ENCODE measurements around the gene MYO18B. TPM values are rescaled to one million over a fixed set of nuclear protein-coding genes. Genes with fewer than 3 reads are reported as not detected.

MYO18B gene
- total and polyA plus RNA-seq, 2 donors (not counting 1 experiment from before 2014, with no cell fraction given) = 0.15 TPM; not detected in 1

GRCh38 chr22:25896098-25896497 is 154.1 kb downstream of the MYO18B start:
- Histone ChIP-seq H4K20me1 (ENCODE audit: control insufficient read depth, insufficient read depth, low read length, poor library complexity, severe bottlenecking) (no peaks in the 10 kb centered on the region), H3K27ac (ENCODE audit: low read length in 2 of 2) (no peak overlapping the region), H3K4me3 (ENCODE audit: control extremely low read depth in 1 of 5, extremely low read depth in 1 of 5, insufficient read depth in 1 of 5, low read depth in 2 of 5, low read length in 4 of 5) (no peak overlapping the region), H3K4me2 (replicated peaks; ENCODE audit: low read depth, low read length, poor library complexity, severe bottlenecking) (no peak overlapping the region), H3K9ac (ENCODE audit: low read length) (no peak overlapping the region), H3K9me3 (ENCODE audit: control extremely low read depth in 1 of 3, control insufficient read depth in 2 of 3, insufficient read depth in 1 of 3, low read length in 2 of 3) (no peaks in the 10 kb centered on the region), H3K4me1 (ENCODE audit: control insufficient read depth in 2 of 2, insufficient read depth in 2 of 2, low read length in 2 of 2) (no peaks in the 10 kb centered on the region), H3K36me3 (replicated peaks in 1 of 2; ENCODE audit: control extremely low read depth in 1 of 2, control insufficient read depth in 1 of 2, extremely low read depth in 1 of 2, insufficient read depth in 2 of 2, low read length in 1 of 2) (no peaks in the 10 kb centered on the region), H3K27me3 (replicated peaks in 1 of 4; ENCODE audit: control extremely low read depth in 1 of 4, control insufficient read depth in 3 of 4, insufficient read depth in 4 of 4, low read length in 3 of 4) (no peaks in the 10 kb centered on the region), H3K79me2 (ENCODE audit: control insufficient read depth, insufficient read depth, low read length) (no peaks in the 10 kb centered on the region), H2AFZ (ENCODE audit: insufficient read depth, low read depth, low read length, poor library complexity, severe bottlenecking) (no peak overlapping the region)
- H3K4me1 Mint-ChIP-seq = no peaks in the 10 kb centered on the region
- DNase-seq (no peak), ATAC-seq (ENCODE audit: low read depth) (no peak)
- intact Hi-C loops (cut with micrococcal nuclease) = loop anchor here (5.0 kb wide), 1 partner anchor 436 kb away; no protein-coding TSS in a partner anchor
- H3K27ac Mint-ChIP-seq = no peak overlapping the region
- WGBS (ENCODE audit: insufficient coverage) = 42% methylated on average over 2 of the region's 4 CpGs
- H3K9me3 Mint-ChIP-seq (ENCODE audit: insufficient read depth) = no peaks in the 10 kb centered on the region
- ChIA-PET CTCF (interaction anchor here (0.7 to 1.2 kb wide), 2 partner anchors 434 to 463 kb away, joined by 3 to 4 read pairs; no protein-coding TSS in a partner anchor), POLR2A (no interaction called here)
- H3K4me3 Mint-ChIP-seq = no peak overlapping the region
- peaks cover 27% of the 10 kb centered on the region for H3K27me3 Mint-ChIP-seq
- TF ChIP-seq CTCF (IDR thresholded peaks at IDR 0.05) (no peak), EZH2 (IDR thresholded peaks at IDR 0.05; ENCODE audit: borderline replicate concordance, insufficient read depth, low read depth, low read length, poor library complexity, severe bottlenecking) (no peak)

- H3K27me3 Mint-ChIP-seq = peaks cover 30% of the 10 kb centered on the region
- intact Hi-C loops (cut with micrococcal nuclease) = loop anchor here (5.0 kb wide), 1 partner anchor 436 kb away; no protein-coding TSS in a partner anchor
- no peaks in the 10 kb centered on the region for H3K27me3 ChIP-seq (replicated peaks in 1 of 4; ENCODE audit: control extremely low read depth in 1 of 4, control insufficient read depth in 3 of 4, insufficient read depth in 4 of 4, low read length in 3 of 4)
- no peak overlapping the region for H3K27ac Mint-ChIP-seq
- no peak overlapping the region for H3K4me2 ChIP-seq (replicated peaks; ENCODE audit: low read depth, low read length, poor library complexity, severe bottlenecking)
- H3K27ac ChIP-seq (ENCODE audit: low read length in 2 of 2) = no peak overlapping the region
- H3K9me3 ChIP-seq (ENCODE audit: control extremely low read depth in 1 of 3, control insufficient read depth in 2 of 3, insufficient read depth in 1 of 3, low read length in 2 of 3) = no peaks in the 10 kb centered on the region
- 74% methylated on average over 2 of the region's 2 CpGs for WGBS (ENCODE audit: insufficient coverage)
- no peaks in the 10 kb centered on the region for H3K36me3 ChIP-seq (replicated peaks in 1 of 2; ENCODE audit: control extremely low read depth in 1 of 2, control insufficient read depth in 1 of 2, extremely low read depth in 1 of 2, insufficient read depth in 2 of 2, low read length in 1 of 2)
- ATAC-seq (ENCODE audit: low read depth) = no peak
- H3K4me3 ChIP-seq (ENCODE audit: control extremely low read depth in 1 of 5, extremely low read depth in 1 of 5, insufficient read depth in 1 of 5, low read depth in 2 of 5, low read length in 4 of 5) = no peak overlapping the region
- H3K4me3 Mint-ChIP-seq = no peak overlapping the region
- no peaks in the 10 kb centered on the region for H3K9me3 Mint-ChIP-seq (ENCODE audit: insufficient read depth)
- ChIA-PET CTCF (interaction anchor here (1.2 kb wide), 1 partner anchor 462 kb away, joined by 4 read pairs; no protein-coding TSS in a partner anchor), POLR2A (no interaction called here)
- no peak overlapping the region for H2AFZ ChIP-seq (ENCODE audit: insufficient read depth, low read depth, low read length, poor library complexity, severe bottlenecking)
- no peaks in the 10 kb centered on the region for H3K79me2 ChIP-seq (ENCODE audit: control insufficient read depth, insufficient read depth, low read length)
- H3K4me1 ChIP-seq (ENCODE audit: control insufficient read depth in 2 of 2, insufficient read depth in 2 of 2, low read length in 2 of 2) = no peaks in the 10 kb centered on the region
- no peaks in the 10 kb centered on the region for H4K20me1 ChIP-seq (ENCODE audit: control insufficient read depth, insufficient read depth, low read length, poor library complexity, severe bottlenecking)
- no peaks in the 10 kb centered on the region for H3K4me1 Mint-ChIP-seq
- DNase-seq = no peak
- TF ChIP-seq EZH2 (IDR thresholded peaks at IDR 0.05; ENCODE audit: borderline replicate concordance, insufficient read depth, low read depth, low read length, poor library complexity, severe bottlenecking) (no peak), CTCF (IDR thresholded peaks at IDR 0.05) (no peak)
- no peak overlapping the region for H3K9ac ChIP-seq (ENCODE audit: low read length)
Observed at GRCh38 chr22:25896592-25896991, 154.6 kb downstream of the MYO18B start.
